Stimulated activated CD8-positive, alpha-beta memory T cell treated with anti-CD3 and anti-CD28 coated beads, Interleukin-15, amount 100 ng/mL, for 1 hour (primary cell): Measurements from ENCODE around the gene LRTM2.

Source experiments
- DNase-seq: peaks from one replicate; pipeline ENCODE4 v3.0.0-alpha.2; 2020; ENCODE audit warnings: low read depth

LRTM2 gene

DNA sequence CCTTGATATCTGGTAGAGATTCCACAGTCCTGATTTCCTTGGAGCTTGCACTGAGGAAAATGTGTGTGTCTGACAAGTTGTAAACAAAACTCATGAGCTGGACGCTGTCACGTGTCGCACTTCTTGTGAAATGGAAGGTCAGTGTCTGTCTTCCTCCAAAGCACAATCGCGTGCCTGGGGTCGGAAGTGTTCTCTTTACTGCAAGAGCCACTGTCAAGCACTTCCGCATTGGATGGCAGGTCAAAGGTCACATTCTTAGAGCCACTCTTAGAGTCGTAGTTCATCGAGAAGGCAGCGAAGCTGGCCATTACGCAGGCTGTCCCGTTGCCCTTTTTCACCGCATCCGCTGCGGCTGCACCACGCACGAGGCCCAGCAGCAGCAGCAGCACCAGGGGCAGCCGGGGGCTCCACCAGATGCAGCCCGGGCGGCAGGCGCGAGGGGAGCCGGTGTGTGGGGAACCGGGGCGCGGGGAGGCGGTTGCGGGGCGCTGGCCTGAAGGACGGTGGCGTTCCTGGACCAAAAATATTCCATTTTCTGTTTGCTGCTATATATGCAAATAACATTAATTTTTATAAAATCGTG lies 45.0 kb downstream of the LRTM2 start:
- DNase-seq = no peak

DNA sequence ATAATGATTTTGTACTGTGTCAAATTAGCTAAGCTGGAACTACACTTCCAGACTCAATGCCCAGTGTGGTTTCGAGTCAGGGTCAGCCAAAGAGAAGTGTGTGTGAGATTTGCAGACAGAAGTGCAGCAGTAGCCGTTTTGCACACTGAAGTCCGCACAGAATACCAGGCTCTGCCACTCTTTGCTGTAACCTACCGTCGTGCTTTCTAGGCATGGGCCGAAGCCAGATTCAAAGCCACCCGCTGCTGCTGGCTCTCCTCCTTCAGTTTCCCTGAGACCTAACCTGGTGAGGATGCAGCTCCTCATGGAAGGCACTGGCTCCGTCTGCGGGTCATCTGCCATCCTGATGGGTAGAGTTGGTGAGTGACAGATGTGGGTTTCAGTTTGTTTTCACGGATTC lies 48.8 kb downstream of the LRTM2 start:
- no peak for DNase-seq

DNA sequence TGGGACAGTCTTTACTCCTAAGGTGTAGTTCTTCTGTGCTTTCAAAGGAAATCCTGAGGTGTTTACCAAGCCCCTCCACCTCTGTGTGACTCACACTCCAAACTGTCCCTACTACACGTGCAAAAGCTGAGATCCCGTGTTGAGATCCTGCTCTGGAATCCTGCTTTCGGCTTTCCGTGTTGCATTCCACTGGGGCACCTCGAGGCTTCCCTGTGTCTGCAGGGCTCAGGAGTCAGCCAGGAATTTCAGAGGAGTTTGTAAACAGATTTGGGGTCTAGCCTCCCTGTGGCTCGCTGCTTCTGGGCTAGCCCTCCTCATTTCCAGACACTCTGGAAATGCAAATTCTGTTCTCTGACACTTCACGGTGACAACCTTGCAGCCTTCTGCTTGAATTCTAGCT lies 49.7 kb downstream of the LRTM2 start:
- no peak for DNase-seq

GRCh38 chr12:1870998-1871917 lies 50.9 kb downstream of the LRTM2 start:
- no peak for DNase-seq

DNA sequence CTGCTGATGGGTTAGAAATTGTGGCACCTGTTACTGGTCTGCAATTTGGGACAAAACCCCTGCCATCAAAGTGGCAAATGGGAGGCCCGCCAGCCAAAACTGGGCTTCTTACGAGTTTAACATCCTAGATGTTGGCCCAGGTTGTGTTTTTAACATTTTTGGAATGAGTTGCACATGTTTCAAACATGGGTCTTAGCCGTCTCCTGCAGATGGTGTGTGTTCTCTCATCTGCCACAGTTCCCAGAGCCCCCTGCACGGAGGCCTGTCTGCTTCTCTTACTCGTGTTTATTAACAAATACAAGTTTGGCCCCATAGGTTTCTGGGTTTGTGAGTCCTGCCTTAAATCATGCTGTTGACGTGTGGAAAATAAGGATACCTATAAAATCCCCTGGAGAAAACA lies 51.6 kb downstream of the LRTM2 start:
- no peak for DNase-seq

DNA sequence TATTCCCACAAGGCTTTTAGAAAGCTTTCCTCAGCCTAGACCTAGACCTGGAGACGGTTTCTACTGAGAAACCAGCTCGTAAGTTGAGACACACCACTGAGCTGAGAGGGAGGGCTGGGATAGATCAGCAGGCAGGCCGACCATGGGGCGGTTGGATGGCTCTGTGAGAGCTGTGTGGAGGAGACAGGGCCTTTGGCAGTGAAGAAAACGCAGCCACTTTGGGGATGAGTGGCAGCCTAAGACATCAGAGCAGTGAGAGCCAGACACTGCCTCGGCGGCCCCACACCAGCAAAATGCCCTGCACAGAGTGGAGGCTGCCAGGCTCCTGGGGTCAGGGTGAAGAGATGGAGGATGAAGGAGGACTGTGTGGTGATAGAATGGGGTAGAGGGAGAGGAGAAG lies 52.1 kb downstream of the LRTM2 start:
- DNase-seq = no peak

GRCh38 chr12:1873531-1874510 lies 53.5 kb downstream of the LRTM2 start:
- no peak for DNase-seq

- no peak for DNase-seq
Measured at GRCh38 chr12:1875608-1876007, 55.2 kb downstream of the LRTM2 start.

DNA sequence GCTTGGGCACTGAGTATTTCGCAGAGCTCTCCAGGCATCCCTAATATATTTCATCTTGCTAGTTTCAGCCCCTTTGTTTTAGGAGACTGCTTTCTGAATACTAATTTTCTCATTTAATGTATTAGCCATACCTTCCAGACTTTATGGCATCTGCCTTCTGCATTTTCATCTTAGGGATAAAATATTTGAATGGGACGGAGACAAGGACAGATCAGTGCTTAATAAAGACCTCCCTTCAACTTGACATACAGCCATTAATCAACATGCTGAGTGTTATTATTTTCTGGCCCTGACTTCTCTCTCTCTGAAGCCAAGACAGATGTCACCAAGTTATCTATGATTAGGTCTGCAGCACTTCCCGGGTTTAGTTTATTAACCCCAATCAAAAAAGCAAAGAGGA lies 55.7 kb downstream of the LRTM2 start:
- no peak for DNase-seq

DNA sequence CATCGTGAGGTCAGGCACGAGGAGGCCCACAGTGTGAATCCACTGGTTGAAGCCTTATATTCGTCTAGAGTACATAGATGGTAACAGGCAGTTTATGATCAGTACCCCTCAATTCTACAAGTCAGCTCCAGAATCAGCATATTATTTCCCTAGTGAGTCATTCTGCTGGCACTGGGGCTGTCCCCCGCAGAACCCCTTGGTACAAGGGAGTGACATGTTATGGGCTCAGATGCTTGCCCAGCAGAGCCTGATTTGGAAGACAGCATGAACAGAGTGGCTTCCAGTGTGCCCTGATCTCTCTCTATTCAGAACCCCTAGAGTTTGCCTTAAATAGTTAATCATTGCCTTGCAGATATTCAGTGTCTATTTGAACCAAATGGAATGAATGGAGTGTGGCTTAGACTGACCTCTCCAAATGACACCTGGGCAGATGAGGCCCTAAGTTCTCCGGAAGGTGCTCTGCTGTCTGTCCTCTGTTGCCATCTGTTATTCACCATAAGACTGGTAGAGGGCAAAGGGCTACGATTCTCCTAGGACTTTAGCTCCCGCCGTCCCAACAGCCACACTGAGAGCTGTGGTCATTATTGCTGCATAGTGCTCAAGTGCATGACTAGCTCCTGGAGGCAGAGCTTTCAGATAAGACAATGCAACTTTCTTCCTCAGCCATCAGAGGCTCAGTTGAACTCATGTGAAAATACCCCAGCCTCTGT lies 57.0 kb downstream of the LRTM2 start:
- no peak for DNase-seq

DNA sequence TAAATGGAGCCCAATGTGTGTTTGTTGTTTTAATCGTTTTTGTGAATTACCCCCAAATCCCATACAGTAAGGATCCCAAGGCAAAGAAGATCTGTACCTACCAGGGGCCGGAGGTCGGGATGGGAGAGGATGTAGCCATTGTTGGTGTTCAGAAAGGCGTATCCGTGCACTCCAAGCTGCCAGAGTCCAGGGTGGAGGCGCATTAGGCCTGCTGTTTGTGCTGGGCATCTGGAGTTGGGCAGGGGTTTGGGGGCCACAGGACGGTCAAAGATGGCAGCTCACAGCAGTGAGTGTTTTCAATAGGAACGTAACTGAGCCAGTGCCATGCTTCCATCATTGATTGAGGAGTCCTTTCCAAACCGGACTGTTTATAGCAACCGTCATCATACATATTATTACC lies 57.8 kb downstream of the LRTM2 start:
- no peak for DNase-seq

GRCh38 chr12:1878695-1879094 lies 58.3 kb downstream of the LRTM2 start:
- no peak for DNase-seq

DNA sequence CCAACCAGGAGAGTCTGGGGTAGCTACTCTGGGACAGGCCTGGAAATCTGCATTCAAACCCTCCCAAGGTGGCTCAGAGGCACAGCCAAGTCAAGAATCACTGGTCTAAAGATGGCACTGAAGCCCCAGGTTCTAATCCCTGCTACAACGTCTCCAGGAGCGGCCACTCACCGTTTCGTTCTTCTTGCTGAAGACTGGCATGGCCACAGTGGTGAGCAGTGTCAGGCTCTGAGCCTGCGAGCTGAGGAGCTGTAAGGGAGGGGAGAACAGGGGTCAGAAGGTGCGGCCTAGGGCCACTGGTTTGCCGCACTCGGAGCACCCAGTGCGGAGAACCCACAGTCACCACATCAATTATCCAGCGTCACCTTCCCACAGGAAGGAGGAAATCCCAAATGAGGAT lies 59.3 kb downstream of the LRTM2 start:
- no peak for DNase-seq

DNA sequence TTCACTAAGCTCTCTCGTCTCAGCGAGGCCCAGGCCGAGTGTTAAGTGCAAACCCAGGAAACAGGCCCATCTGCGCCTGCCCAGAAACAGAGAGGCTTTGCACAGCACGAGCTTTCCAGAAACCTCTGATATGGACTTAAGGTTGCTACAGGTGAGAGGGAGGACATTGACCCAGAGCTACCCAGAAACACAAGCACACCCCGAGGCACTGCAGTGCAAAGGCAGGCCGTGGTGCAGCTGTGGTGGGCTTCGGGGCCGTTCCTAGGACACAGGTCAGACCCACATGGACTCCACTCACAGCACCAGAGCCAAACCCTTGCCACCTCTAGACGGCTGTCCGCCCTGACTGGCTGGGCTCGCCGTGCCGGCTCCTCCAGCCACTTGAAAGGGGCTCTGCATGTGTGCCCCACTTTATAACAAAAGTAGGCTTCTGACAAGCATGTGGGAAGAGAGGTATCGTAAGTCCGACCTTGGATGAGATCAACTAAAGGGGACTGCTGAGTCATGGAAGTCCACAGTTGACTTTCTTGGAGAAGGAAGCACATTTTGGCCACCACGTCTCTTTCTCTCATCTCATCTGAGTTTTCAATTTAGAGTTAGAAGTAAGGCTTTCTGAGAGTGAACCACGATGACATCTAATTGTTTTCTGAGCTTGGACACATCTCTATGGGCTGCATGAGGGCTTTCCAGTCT lies 59.9 kb downstream of the LRTM2 start:
- DNase-seq = no peak

DNA sequence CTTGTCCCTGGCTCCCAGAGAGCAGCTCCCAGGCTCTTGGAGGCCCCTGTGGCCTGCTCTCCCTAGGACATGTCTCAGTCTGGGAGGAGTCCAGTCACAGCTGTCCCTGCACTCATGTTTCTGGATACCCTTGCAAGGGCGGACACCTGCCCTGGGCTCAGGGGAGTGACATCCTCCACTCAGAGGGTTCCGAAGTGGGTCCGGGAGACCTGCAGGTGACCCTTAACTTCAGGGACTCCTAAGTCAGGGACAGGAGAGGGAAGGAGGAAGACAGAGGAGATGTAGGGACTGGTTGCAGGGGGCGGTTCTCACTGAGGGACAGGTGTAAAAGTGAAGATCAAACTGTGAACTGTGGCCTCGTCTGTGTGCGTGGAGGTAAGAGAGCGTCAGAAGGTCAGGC lies 60.5 kb downstream of the LRTM2 start:
- no peak for DNase-seq

DNA sequence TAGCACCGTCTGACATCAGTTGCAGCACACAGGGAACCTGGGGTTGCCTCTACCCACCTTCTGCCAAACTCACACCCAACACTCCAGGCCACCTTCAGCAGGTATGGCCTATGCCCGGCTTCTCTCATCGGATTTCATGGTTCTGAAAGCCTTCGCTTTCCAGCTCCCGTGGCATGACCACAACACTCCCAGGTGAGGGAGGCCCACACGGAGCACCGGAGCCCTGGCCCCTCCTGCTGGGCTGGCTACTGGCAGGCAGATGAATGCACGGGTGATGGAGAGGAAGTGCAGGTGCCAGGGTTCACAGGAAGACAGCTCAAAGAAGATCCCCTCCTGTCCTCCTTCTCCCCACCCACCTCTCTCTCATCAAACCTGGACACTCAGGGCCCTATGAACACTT lies 60.9 kb downstream of the LRTM2 start:
- no peak for DNase-seq

DNA sequence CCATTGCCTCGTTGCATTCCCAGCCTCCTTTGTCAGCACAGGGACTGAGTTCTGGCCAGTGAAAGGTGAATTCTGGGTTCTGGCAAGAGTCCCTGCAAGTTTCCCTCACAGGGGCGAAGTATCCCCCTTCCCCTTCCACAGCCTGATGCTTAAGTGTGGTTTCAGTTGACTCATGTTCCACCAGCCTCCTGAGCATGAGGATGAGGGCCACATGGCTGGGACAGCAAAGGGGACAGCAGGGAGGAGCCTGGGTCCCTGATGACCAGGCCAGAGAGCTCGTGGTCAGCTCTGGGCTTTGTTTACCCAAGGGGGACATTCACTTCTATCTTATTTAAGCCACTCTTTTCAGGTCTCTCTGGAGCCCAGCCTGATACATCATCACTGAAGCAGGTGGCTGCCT lies 61.6 kb downstream of the LRTM2 start:
- DNase-seq = no peak

DNA sequence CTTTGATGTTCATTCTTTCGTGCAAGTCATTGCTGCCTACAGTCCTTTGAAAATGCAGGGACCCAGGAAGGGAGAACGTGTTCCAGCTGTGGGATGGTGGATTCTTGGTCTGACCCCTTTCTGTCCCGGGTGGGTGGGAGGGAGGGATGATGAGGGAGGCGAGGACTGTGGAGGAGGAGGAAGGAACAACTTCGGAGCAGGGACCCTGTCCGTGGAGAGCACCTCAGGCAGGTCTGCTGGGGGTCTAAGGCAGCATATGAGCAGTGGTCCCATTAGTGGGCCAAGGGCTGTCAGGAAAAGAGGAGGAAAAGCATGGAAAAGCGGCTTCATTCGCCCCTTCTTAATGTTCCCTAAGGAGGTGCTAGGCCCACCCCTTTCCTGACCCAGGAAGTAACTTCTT lies 62.0 kb downstream of the LRTM2 start:
- DNase-seq = no peak

GRCh38 chr12:1882850-1883470 lies 62.6 kb downstream of the LRTM2 start:
- DNase-seq = no peak

DNA sequence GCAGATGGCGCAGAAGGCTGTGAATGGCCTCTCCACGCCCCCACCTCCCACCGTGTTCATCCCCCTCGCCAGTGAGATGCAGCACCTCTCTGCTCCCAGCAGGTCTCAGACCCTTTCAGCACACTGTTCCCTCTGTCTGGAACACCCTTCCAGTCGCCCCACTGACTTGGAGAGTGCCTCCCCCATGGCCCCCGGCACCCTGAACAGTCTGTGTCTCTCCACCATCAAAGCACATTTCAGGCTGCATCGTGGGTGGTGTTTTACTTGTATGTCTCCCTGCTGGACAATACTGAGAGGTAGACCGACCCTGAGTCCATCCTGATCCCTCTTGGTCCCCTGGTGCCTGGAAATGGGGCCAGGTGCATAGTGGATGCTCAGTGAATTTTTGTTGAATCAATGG lies 63.1 kb downstream of the LRTM2 start:
- DNase-seq = no peak

DNA sequence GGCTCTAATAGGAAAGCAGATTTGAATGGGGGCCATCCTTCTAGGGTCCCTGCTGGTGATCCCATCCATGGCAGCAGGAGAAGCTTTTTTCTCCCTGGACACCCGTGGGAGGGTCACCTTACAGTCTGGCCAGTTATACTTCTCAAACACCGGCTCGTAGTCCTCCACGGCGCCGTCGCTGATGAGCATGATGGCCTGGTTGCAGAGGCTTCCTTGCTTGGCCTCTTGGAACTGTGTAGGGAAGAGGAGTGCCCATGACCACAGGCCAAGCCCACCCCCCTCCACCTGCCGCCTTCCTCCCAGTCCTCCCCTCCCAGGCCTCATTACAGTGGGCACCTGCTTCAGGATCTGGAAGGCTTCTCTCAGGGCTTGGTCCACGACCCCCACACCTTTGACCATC lies 64.3 kb downstream of the LRTM2 start:
- DNase-seq = no peak
